ENCODE measurements around the gene GRIP2.

- TF ChIP-seq POLR2A (IDR thresholded peaks at IDR 0.05; ENCODE audit: low read depth, low read length), result no peak
- TF ChIP-seq CTCF (IDR thresholded peaks at IDR 0.05; ENCODE audit: extremely low read depth in 1 of 2, insufficient read depth in 1 of 2, low read depth in 1 of 2, low read length in 2 of 2), result no peak
- no peak for TF ChIP-seq FOS (IDR thresholded peaks at IDR 0.05; ENCODE audit: borderline replicate concordance, insufficient read depth, low read length)
- TF ChIP-seq POLR2AphosphoS5 (IDR thresholded peaks at IDR 0.05; ENCODE audit: insufficient read depth, low read depth, low read length), result no peak
- no peak for TF ChIP-seq MAX (IDR thresholded peaks at IDR 0.05; ENCODE audit: insufficient read depth, insufficient read length)
Measured at GRCh38 chr3:14509796-14510100, 30.4 kb downstream of the GRIP2 start.

Data from endothelial cell of umbilical vein (primary cell).